Esophagus squamous epithelium (tissue), 5 donors: ENCODE measurements around the gene ACP6. TPM values are rescaled to one million over a fixed set of nuclear protein-coding genes. Genes with fewer than 3 reads are reported as not detected.

Experiments
- DNase-seq: peaks from one replicate; lab custom pipeline; 2025; lab: John Stamatoyannopoulos, UW
- H3K27ac ChIP-seq, 4 donors: fragments of 200-600 bp; sonication (generic); one replicate each; pipeline ENCODE4 v1.5.1; 2016 to 2019; ENCODE audit warnings: mild to moderate bottlenecking in 1 of 4
- H3K27me3 ChIP-seq, 4 donors: fragments of 200-600 bp; sonication (generic); 1 replicate in 3 of 4; 2 replicates in 1 of 4; pipeline versions ENCODE4 v1.5.1 to v1.6.0; 2017 to 2021; ENCODE audit warnings: antibody characterized with exemption in 1 of 4
- H3K36me3 ChIP-seq, 3 donors: fragments of 200-600 bp; sonication (generic); one replicate each; pipeline ENCODE4 v1.5.1; 2016 to 2019
- H3K4me1 ChIP-seq, 3 donors: fragments of 200-600 bp; sonication (generic); one replicate each; pipeline ENCODE4 v1.5.1; 2017 to 2019
- H3K4me3 ChIP-seq, 4 donors: fragments of 200-600 bp; sonication (generic); 1 replicate in 3 of 4; 2 replicates in 1 of 4; pipeline ENCODE4 v1.5.1; 2016 to 2019; ENCODE audit warnings: mild to moderate bottlenecking in 2 of 4, moderate library complexity in 1 of 4
- H3K9me3 ChIP-seq, 3 donors: fragments of 200-600 bp; sonication (generic); one replicate each; pipeline ENCODE4 v1.5.1; 2016 to 2019
- CTCF ChIP-seq, 6 experiments: fragments of 450-650 bp in 4 of 6; fragments of 200-600 bp in 2 of 6; sonication (generic) in 2 of 6; IDR thresholded peaks; one replicate each; pipeline ENCODE4 v1.5.1; 2016 to 2019; ENCODE audit warnings: antibody characterized with exemption in 6 of 6, mild to moderate bottlenecking in 4 of 6, moderate library complexity in 4 of 6
- POLR2A ChIP-seq, 4 donors: fragments of 450-650 bp; IDR thresholded peaks; one replicate each; pipeline ENCODE4 v1.6.1; 2017; ENCODE audit warnings: antibody characterized with exemption in 4 of 4, mild to moderate bottlenecking in 4 of 4, moderate library complexity in 3 of 4
- WGBS, 2 donors: methylation state at CpG; one replicate each; pipeline ENCODE4 v1.1.5; 2018; 5-methylcytosine and 5-hydroxymethylcytosine counted together
- intact Hi-C: fragments of 100-400 bp; cut with DNase I; formaldehyde crosslinking; loops from one replicate; pipeline ENCODE4 v1.15.0; 2022
- total RNA-seq, 4 donors: library from RNA; depleted of rRNA; stranded (reverse); fragments of >200 nt; gene quantifications; one replicate each; pipeline ENCODE4 v1.1.0, GENCODE V29; 2016
- donor health status: DM: yes; HTN: yes; CAD: no.

Gene ACP6
- total RNA-seq, 4 donors from 2014 or later: 3.5 to 12.4 (median 8.4) TPM

GRCh38 chr1:147609358-147609757, 61.0 kb downstream of the ACP6 start:
- H3K9me3 ChIP-seq: no peaks in the 10 kb centered on the region
- intact Hi-C loops: no loop called here
- WGBS, 2 donors: 64 to 71% methylated on average over 2 of the region's 2 CpGs
- no peak for DNase-seq
- H3K4me3 ChIP-seq: no peak overlapping the region
- no peaks in the 10 kb centered on the region for H3K4me1 ChIP-seq
- H3K27ac ChIP-seq: no peak overlapping the region
- peaks cover 0 to 84% (median 6%) of the 10 kb centered on the region in 3 donors for H3K36me3 ChIP-seq
- TF ChIP-seq POLR2A (IDR thresholded peaks at IDR 0.05) (no peak), CTCF (IDR thresholded peaks at IDR 0.05) (no peak)
- H3K27me3 ChIP-seq: no peaks in the 10 kb centered on the region

- Histone ChIP-seq H3K36me3 (peaks cover 0 to 76% (median 6%) of the 10 kb centered on the region in 3 donors), H3K27me3 (no peaks in the 10 kb centered on the region), H3K9me3 (no peaks in the 10 kb centered on the region), H3K4me1 (no peaks in the 10 kb centered on the region), H3K4me3 (no peak overlapping the region), H3K27ac (no peak overlapping the region)
- 90 to 93% methylated on average over 4 to 5 of the region's 5 CpGs for WGBS, 2 donors
- intact Hi-C loops: no loop called here
- DNase-seq: no peak
- TF ChIP-seq CTCF (IDR thresholded peaks at IDR 0.05): no peak
- no peak for TF ChIP-seq POLR2A (IDR thresholded peaks at IDR 0.05)
Observed at GRCh38 chr1:147608596-147608995, 61.7 kb downstream of the ACP6 start.

- Histone ChIP-seq H3K27ac (peak overlapping the region in 2 of 4 donors; percentile 43 to 49), H3K4me1 (peaks cover 1 to 7% (median 4%) of the 10 kb centered on the region in 3 donors)
Observed at GRCh38 chr1:147605591-147605990, 64.7 kb downstream of the ACP6 start.

GRCh38 chr1:147603986-147604385, 66.3 kb downstream of the ACP6 start:
- peaks cover 0 to 41% (median 0%) of the 10 kb centered on the region in 3 donors for H3K36me3 ChIP-seq
- TF ChIP-seq CTCF (IDR thresholded peaks at IDR 0.05) (no peak), POLR2A (IDR thresholded peaks at IDR 0.05) (no peak)
- no peak overlapping the region for H3K27ac ChIP-seq
- 86 to 93% methylated on average over 3 of the region's 3 CpGs for WGBS, 2 donors
- no peaks in the 10 kb centered on the region for H3K27me3 ChIP-seq
- no peak overlapping the region for H3K4me3 ChIP-seq
- DNase-seq: no peak
- intact Hi-C loops: no loop called here
- H3K4me1 ChIP-seq: peaks cover 6 to 12% (median 6%) of the 10 kb centered on the region in 3 donors
- H3K9me3 ChIP-seq: no peaks in the 10 kb centered on the region

More at GRCh38 chr1:147605591-147605990, 64.7 kb downstream of the ACP6 start:
- 71 to 88% methylated on average over 2 of the region's 2 CpGs for WGBS, 2 donors
- intact Hi-C loops: no loop called here
- TF ChIP-seq CTCF (IDR thresholded peaks at IDR 0.05) (no peak), POLR2A (IDR thresholded peaks at IDR 0.05) (no peak)
- no peak for DNase-seq
- Histone ChIP-seq H3K27me3 (no peaks in the 10 kb centered on the region), H3K4me3 (no peak overlapping the region), H3K9me3 (no peaks in the 10 kb centered on the region), H3K36me3 (peaks cover 0 to 47% (median 0%) of the 10 kb centered on the region in 3 donors)

GRCh38 chr1:147600119-147601111, 69.9 kb downstream of the ACP6 start:
- TF ChIP-seq POLR2A (IDR thresholded peaks at IDR 0.05) (peak in 2 of 4 donors; percentile 17 to 19), CTCF (IDR thresholded peaks at IDR 0.05) (peak in 3 of 6 experiments; percentile 10 to 27 (median 24))
- DNase-seq: peak; percentile 51
- WGBS, 2 donors: 0% methylated on average over 9 to 10 of the region's 42 CpGs
- peak overlapping the region; percentile 84 to 93 (median 92) for H3K27ac ChIP-seq
- H3K36me3 ChIP-seq: peaks cover 0 to 6% (median 0%) of the 10 kb centered on the region in 3 donors
- H3K27me3 ChIP-seq: no peaks in the 10 kb centered on the region
- H3K4me3 ChIP-seq: peak overlapping the region; percentile 73 to 87 (median 81)
- H3K4me1 ChIP-seq: peaks cover 6 to 20% (median 11%) of the 10 kb centered on the region in 3 donors
- no peaks in the 10 kb centered on the region for H3K9me3 ChIP-seq
- intact Hi-C loops: no loop called here
